Measurements from ENCODE around the gene EVC2.

The EVC2 gene

GRCh38 chr4:5720157-5720850 is 11.9 kb upstream of the EVC2 start:
- DNase-seq (ENCODE audit: low read depth): no peak
- no peak overlapping the region for H3K4me3 ChIP-seq (replicated peaks; ENCODE audit: low read depth, low read length)
- TF ChIP-seq, protein P1, sequence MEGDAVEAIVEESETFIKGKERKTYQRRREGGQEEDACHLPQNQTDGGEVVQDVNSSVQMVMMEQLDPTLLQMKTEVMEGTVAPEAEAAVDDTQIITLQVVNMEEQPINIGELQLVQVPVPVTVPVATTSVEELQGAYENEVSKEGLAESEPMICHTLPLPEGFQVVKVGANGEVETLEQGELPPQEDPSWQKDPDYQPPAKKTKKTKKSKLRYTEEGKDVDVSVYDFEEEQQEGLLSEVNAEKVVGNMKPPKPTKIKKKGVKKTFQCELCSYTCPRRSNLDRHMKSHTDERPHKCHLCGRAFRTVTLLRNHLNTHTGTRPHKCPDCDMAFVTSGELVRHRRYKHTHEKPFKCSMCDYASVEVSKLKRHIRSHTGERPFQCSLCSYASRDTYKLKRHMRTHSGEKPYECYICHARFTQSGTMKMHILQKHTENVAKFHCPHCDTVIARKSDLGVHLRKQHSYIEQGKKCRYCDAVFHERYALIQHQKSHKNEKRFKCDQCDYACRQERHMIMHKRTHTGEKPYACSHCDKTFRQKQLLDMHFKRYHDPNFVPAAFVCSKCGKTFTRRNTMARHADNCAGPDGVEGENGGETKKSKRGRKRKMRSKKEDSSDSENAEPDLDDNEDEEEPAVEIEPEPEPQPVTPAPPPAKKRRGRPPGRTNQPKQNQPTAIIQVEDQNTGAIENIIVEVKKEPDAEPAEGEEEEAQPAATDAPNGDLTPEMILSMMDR (IDR thresholded peaks at IDR 0.05; ENCODE audit: low read length, missing control alignments): no peak

- TF ChIP-seq, protein P1 (IDR thresholded peaks at IDR 0.05; ENCODE audit: low read length, missing control alignments): no peak
- H3K4me3 ChIP-seq (replicated peaks; ENCODE audit: low read depth, low read length): no peak overlapping the region
- DNase-seq (ENCODE audit: low read depth): no peak
These were observed 11.1 kb upstream of the EVC2 start for GRCh38 chr4:5719350-5720055.

GRCh38 chr4:5718411-5718810 is 10.1 kb upstream of the EVC2 start:
- TF ChIP-seq, protein P1 (IDR thresholded peaks at IDR 0.05; ENCODE audit: low read length, missing control alignments): no peak
- no peak for DNase-seq (ENCODE audit: low read depth)
- H3K4me3 ChIP-seq (replicated peaks; ENCODE audit: low read depth, low read length): no peak overlapping the region

GRCh38 chr4:5717449-5718158 is 9.2 kb upstream of the EVC2 start:
- no peak for DNase-seq (ENCODE audit: low read depth)
- H3K4me3 ChIP-seq (replicated peaks; ENCODE audit: low read depth, low read length): no peak overlapping the region
- TF ChIP-seq, protein P1 (IDR thresholded peaks at IDR 0.05; ENCODE audit: low read length, missing control alignments): no peak

DNA sequence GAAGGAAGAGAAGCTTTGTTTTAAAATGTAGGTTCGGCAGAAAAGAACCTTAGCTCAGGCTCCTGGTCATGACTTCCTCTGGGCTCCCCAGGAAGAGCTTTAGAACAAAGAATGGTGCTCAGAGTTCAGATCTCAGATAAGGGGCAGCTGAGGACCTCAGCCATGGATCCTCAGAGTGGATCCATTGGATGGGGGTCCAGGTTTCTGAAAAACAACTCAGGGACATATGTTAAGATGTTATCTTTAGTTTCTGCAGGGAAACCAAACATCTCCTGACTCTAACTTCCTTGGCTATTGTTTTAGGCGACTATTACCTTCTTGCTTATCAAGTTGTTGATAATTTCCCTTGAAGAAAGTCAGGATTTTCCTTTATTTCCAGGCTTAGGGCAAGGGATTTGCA is 8.0 kb upstream of the EVC2 start:
- no peak for DNase-seq (ENCODE audit: low read depth)
- TF ChIP-seq, protein P1 (IDR thresholded peaks at IDR 0.05; ENCODE audit: low read length, missing control alignments): no peak
- no peak overlapping the region for H3K4me3 ChIP-seq (replicated peaks; ENCODE audit: low read depth, low read length)

DNA sequence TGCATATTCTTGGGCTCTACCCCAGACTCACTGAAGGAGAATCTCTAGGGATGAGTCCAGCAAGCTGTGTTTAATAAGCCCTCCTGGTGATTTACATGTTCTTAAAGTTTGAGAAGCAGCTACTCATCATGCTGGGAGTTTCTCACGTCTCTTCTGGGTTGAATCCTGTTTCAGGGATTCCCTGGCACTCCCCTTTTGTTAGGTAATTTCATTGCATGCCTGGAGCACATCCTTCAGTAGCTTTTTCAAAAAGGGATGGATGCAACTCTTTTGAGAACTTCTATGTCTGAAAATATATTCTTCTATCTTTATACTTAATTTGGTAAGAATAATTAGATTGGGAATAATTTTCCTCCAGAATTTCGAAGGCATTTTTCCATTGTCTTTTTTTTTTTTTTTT is 7.0 kb upstream of the EVC2 start:
- TF ChIP-seq, protein P1 (IDR thresholded peaks at IDR 0.05; ENCODE audit: low read length, missing control alignments): no peak
- H3K4me3 ChIP-seq (replicated peaks; ENCODE audit: low read depth, low read length): no peak overlapping the region
- DNase-seq (ENCODE audit: low read depth): no peak

Measured in fibroblast of pulmonary artery (primary cell).